Measurements from ENCODE around the gene MED8. TPM values are rescaled to one million over a fixed set of nuclear protein-coding genes. Genes with fewer than 3 reads are reported as not detected.

MED8 gene
- total and polyA plus RNA-seq, 10 of the 15 experiments (the other 5 are each of a cell fraction or from before 2014, with no cell fraction given): 20.2 to 61.7 (median 39.5) TPM

GRCh38 chr1:43436371-43436770 is 46.8 kb upstream of the MED8 start:
- POLR2A ChIA-PET: no interaction called here
- intact Hi-C loops (cut with micrococcal nuclease; ENCODE audit: unreplicated experiment): no loop called here
- CTCF ChIA-PET: no interaction called here
- RAD21 ChIA-PET (ENCODE audit: unreplicated experiment): no interaction called here
- WGBS (ENCODE audit: insufficient coverage, insufficient replicate concordance, low lambda C conversion rate, missing lambda C conversion rate): 64% methylated on average over 3 of the region's 3 CpGs
- Histone ChIP-seq H3K4me3 (no peak overlapping the region), H3K79me2 (ENCODE audit: control insufficient read depth, insufficient read depth, low read length) (no peaks in the 10 kb centered on the region), H3K9me3 (replicated peaks; ENCODE audit: control insufficient read depth, insufficient read depth, low read length) (no peaks in the 10 kb centered on the region), H3K9ac (ENCODE audit: control insufficient read depth, insufficient read depth, low read length) (no peak overlapping the region), H3K27ac (ENCODE audit: control insufficient read depth, insufficient read depth) (no peak overlapping the region), H4K20me1 (ENCODE audit: control insufficient read depth, insufficient read depth) (0 out of 2 replicates have a peak, but pooled peaks cover 4% of the 10 kb centered on the region), H3K4me2 (ENCODE audit: control insufficient read depth, insufficient read depth) (no peak overlapping the region), H2AFZ (ENCODE audit: control insufficient read depth, low read depth, low read length) (no peak overlapping the region), H3K4me1 (ENCODE audit: control insufficient read depth, insufficient read depth, low read length) (no peaks in the 10 kb centered on the region), H3K27me3 (replicated peaks in 1 of 2; ENCODE audit: control insufficient read depth in 2 of 2, insufficient read depth in 2 of 2, low read length in 1 of 2) (no peaks in the 10 kb centered on the region), H3K36me3 (ENCODE audit: control insufficient read depth in 2 of 2, insufficient read depth in 2 of 2, low read length in 1 of 2) (peaks cover 14 to 47% of the 10 kb centered on the region in 2 experiments)
- FAIRE-seq (no peak), ATAC-seq (no peak), DNase-seq (ENCODE audit: low read depth, low spot score) (no peak)
- in situ Hi-C loops (cut with MboI): no loop called here
- SMC1A ChIA-PET (ENCODE audit: uncharacterized antibody, unreplicated experiment): interaction anchor here (0.6 kb wide), 1 partner anchor 57 kb away, joined by 3 read pairs; no protein-coding TSS in a partner anchor
- no TSS peak for BruUV-seq (replicated peaks)
- TF ChIP-seq ZBTB40 (IDR thresholded peaks at IDR 0.05; ENCODE audit: borderline replicate concordance) (no peak), MAX (IDR thresholded peaks at IDR 0.05; ENCODE audit: low read depth, low read length) (no peak), BCL11A (IDR thresholded peaks at IDR 0.05; ENCODE audit: low read depth, low read length) (no peak), CEBPZ (IDR thresholded peaks at IDR 0.05; ENCODE audit: low read depth, low read length) (no peak), ZNF217 (IDR thresholded peaks at IDR 0.05) (no peak), BRCA1 (IDR thresholded peaks at IDR 0.05; ENCODE audit: low read depth, low read length) (no peak)
